ENCODE data around the gene ARID5B.
"Not testable (repeated sequence)": the region's sequence is repeated elsewhere in the genome, so short reads cannot be mapped to it uniquely, and the experiment has no call there.

The ARID5B gene

DNA sequence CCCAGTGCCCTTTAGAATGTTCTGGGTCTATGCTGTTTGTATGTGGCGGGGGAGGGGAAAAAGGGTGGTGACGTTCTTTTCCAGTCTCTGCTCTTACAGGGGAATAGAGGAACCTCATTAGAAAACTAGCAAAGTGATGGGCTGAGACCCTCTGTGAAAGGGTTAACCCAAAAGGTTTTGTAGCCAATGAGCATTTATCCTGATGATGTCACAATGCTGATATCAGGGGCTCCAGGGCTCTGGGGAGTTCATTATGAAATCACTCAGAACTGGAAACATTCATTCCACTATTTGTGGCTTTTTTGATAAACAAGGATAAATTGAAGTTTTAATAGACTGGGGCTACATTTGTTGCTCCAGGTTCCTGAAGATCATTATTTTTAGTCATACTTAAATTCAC is 71.7 kb downstream of the ARID5B start:
- DNase-seq (no peak), ATAC-seq (ENCODE audit: insufficient read depth, low read depth) (no peak)
- Histone ChIP-seq H3K4me3 (ENCODE audit: low read depth in 1 of 2, low read length in 2 of 2) (no peak overlapping the region), H3K36me3 (ENCODE audit: insufficient read depth, low read length) (no peaks in the 10 kb centered on the region), H2AFZ (ENCODE audit: low read depth, low read length) (no peak overlapping the region), H3K9ac (ENCODE audit: low read depth, low read length) (no peak overlapping the region), H3K4me2 (ENCODE audit: insufficient read depth, low read length) (no peak overlapping the region), H3K27ac (ENCODE audit: low read length) (no peak overlapping the region), H3K9me3 (ENCODE audit: insufficient read depth, low read length, severe bottlenecking) (no peaks in the 10 kb centered on the region), H3K27me3 (ENCODE audit: insufficient read depth, low read length, poor library complexity) (no peaks in the 10 kb centered on the region), H3K79me2 (ENCODE audit: insufficient read depth, low read length) (no peaks in the 10 kb centered on the region), H4K20me1 (ENCODE audit: insufficient read depth, low read length) (no peaks in the 10 kb centered on the region), H3K4me1 (ENCODE audit: insufficient read depth, low read length) (no peaks in the 10 kb centered on the region)
- TF ChIP-seq EZH2 (IDR thresholded peaks at IDR 0.05; ENCODE audit: borderline replicate concordance, low read depth, low read length, severe bottlenecking) (no peak), CTCF (IDR thresholded peaks at IDR 0.05; ENCODE audit: borderline replicate concordance, extremely low read depth, low read length, poor library complexity, severe bottlenecking) (no peak)

DNA sequence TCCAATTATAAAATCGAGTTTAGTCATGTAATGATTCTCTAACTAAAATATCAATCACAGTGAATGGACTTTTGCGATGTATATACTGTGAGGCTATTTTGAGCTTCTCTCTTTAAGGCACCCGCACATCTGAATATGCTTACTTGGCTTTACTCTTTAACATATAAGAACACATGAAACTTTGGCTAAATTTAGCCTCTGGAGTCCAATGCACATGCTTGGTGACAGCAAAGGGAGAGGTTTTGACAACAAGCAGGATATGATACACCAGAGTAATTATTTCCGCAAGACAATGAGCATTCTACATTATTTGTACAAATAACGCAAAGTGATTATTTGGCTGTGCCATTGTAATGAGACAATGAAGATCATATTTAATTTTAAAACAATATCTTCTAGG is 72.4 kb downstream of the ARID5B start:
- H3K9me3 ChIP-seq (ENCODE audit: insufficient read depth, low read length, severe bottlenecking), result no peaks in the 10 kb centered on the region
- no peak overlapping the region for H2AFZ ChIP-seq (ENCODE audit: low read depth, low read length)
- no peak overlapping the region for H3K4me3 ChIP-seq (ENCODE audit: low read depth in 1 of 2, low read length in 2 of 2)
- TF ChIP-seq EZH2 (IDR thresholded peaks at IDR 0.05; ENCODE audit: borderline replicate concordance, low read depth, low read length, severe bottlenecking), result no peak
- H4K20me1 ChIP-seq (ENCODE audit: insufficient read depth, low read length), result no peaks in the 10 kb centered on the region
- H3K4me2 ChIP-seq (ENCODE audit: insufficient read depth, low read length), result no peak overlapping the region
- H3K9ac ChIP-seq (ENCODE audit: low read depth, low read length), result no peak overlapping the region
- ATAC-seq (ENCODE audit: insufficient read depth, low read depth), result no peak
- no peak for DNase-seq
- no peaks in the 10 kb centered on the region for H3K36me3 ChIP-seq (ENCODE audit: insufficient read depth, low read length)
- H3K27ac ChIP-seq (ENCODE audit: low read length), result no peak overlapping the region
- no peaks in the 10 kb centered on the region for H3K27me3 ChIP-seq (ENCODE audit: insufficient read depth, low read length, poor library complexity)
- H3K79me2 ChIP-seq (ENCODE audit: insufficient read depth, low read length), result no peaks in the 10 kb centered on the region
- no peaks in the 10 kb centered on the region for H3K4me1 ChIP-seq (ENCODE audit: insufficient read depth, low read length)

DNA sequence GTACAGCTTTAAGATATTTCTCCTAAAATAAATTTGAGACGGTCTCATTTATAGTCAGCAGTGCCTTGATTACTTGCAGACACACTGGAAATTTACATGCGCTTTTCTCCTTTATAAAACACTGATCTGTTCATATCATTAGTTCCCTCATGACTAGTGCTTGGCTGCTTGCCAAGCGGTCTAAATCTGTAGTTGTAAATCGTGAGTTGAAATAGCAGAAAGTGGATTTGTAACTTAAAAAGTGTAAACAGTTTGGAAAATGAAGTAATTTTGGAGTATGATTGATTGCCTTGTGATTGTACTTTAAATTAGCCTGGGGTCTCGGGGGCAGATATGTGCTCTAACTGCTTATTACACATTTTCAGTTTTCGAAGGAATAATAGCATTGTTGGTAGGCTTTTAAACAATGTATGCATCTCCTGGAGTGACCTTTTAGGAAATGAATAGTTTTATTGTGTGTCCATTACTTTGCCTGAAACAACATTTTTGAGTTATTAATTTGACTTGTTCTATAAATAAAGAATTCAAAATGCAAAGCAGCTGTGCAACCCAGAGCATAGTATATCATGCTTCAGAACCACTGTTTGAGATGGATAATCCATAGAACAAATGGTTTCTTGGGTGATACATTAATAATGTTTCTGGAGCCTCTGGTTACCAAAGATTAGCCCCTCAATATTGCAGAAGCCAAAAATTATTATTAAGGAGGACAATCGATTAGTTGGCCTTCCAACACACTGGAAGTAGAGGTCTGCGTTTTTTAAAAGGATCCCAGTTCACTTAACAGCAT is 73.3 kb downstream of the ARID5B start:
- no peak for DNase-seq
- H3K27me3 ChIP-seq (ENCODE audit: insufficient read depth, low read length, poor library complexity), result no peaks in the 10 kb centered on the region
- no peak overlapping the region for H3K27ac ChIP-seq (ENCODE audit: low read length)
- no peak overlapping the region for H3K9ac ChIP-seq (ENCODE audit: low read depth, low read length)
- TF ChIP-seq EZH2 (IDR thresholded peaks at IDR 0.05; ENCODE audit: borderline replicate concordance, low read depth, low read length, severe bottlenecking) (no peak), CTCF (IDR thresholded peaks at IDR 0.05; ENCODE audit: borderline replicate concordance, extremely low read depth, low read length, poor library complexity, severe bottlenecking) (no peak)
- no peak overlapping the region for H2AFZ ChIP-seq (ENCODE audit: low read depth, low read length)
- no peak overlapping the region for H3K4me3 ChIP-seq (ENCODE audit: low read depth in 1 of 2, low read length in 2 of 2)
- H3K79me2 ChIP-seq (ENCODE audit: insufficient read depth, low read length), result no peaks in the 10 kb centered on the region
- no peaks in the 10 kb centered on the region for H3K36me3 ChIP-seq (ENCODE audit: insufficient read depth, low read length)
- ATAC-seq (ENCODE audit: insufficient read depth, low read depth), result no peak
- H3K4me1 ChIP-seq (ENCODE audit: insufficient read depth, low read length), result no peaks in the 10 kb centered on the region
- H3K4me2 ChIP-seq (ENCODE audit: insufficient read depth, low read length), result no peak overlapping the region
- no peaks in the 10 kb centered on the region for H3K9me3 ChIP-seq (ENCODE audit: insufficient read depth, low read length, severe bottlenecking)
- no peaks in the 10 kb centered on the region for H4K20me1 ChIP-seq (ENCODE audit: insufficient read depth, low read length)

DNA sequence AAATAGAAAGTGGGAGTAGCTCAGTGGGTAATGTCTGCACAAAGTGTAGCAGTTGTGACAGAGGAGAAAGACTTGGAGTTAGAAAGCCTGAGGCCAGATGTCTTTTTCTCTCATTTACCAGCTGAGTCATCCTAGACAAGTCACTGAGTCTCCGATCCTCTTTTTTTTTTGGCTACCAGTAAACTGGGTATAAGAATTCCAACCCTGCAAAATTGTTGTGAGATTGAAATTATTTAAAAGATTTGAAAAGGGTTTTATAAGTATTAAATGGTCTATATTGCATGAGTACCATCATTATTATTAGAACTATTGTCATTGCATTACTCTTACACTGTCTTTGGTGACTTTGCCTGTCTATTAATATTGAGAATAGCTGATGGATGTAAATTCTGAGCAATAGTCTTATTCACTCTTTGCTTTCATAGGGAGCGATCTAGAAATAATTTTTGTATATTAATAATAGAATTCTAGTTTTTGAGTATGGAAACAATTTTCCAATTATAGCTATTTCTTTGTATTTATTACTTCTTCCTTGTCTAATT is 74.0 kb downstream of the ARID5B start:
- no peaks in the 10 kb centered on the region for H3K9me3 ChIP-seq (ENCODE audit: insufficient read depth, low read length, severe bottlenecking)
- TF ChIP-seq EZH2 (IDR thresholded peaks at IDR 0.05; ENCODE audit: borderline replicate concordance, low read depth, low read length, severe bottlenecking) (no peak), CTCF (IDR thresholded peaks at IDR 0.05; ENCODE audit: borderline replicate concordance, extremely low read depth, low read length, poor library complexity, severe bottlenecking) (no peak)
- H3K9ac ChIP-seq (ENCODE audit: low read depth, low read length), result no peak overlapping the region
- H3K4me3 ChIP-seq (ENCODE audit: low read depth in 1 of 2, low read length in 2 of 2), result no peak overlapping the region
- H3K36me3 ChIP-seq (ENCODE audit: insufficient read depth, low read length), result no peaks in the 10 kb centered on the region
- DNase-seq (no peak), ATAC-seq (ENCODE audit: insufficient read depth, low read depth) (no peak)
- H3K4me1 ChIP-seq (ENCODE audit: insufficient read depth, low read length), result no peaks in the 10 kb centered on the region
- H2AFZ ChIP-seq (ENCODE audit: low read depth, low read length), result no peak overlapping the region
- no peaks in the 10 kb centered on the region for H4K20me1 ChIP-seq (ENCODE audit: insufficient read depth, low read length)
- H3K27ac ChIP-seq (ENCODE audit: low read length), result no peak overlapping the region
- no peaks in the 10 kb centered on the region for H3K27me3 ChIP-seq (ENCODE audit: insufficient read depth, low read length, poor library complexity)
- H3K4me2 ChIP-seq (ENCODE audit: insufficient read depth, low read length), result no peak overlapping the region
- no peaks in the 10 kb centered on the region for H3K79me2 ChIP-seq (ENCODE audit: insufficient read depth, low read length)

GRCh38 chr10:61976951-61977721 is 75.6 kb downstream of the ARID5B start:
- not testable (repeated sequence) for H3K27ac ChIP-seq (ENCODE audit: low read length); H3K9ac ChIP-seq (ENCODE audit: low read depth, low read length); H3K79me2 ChIP-seq (ENCODE audit: insufficient read depth, low read length); H2AFZ ChIP-seq (ENCODE audit: low read depth, low read length); H3K27me3 ChIP-seq (ENCODE audit: insufficient read depth, low read length, poor library complexity); H3K4me2 ChIP-seq (ENCODE audit: insufficient read depth, low read length); H3K36me3 ChIP-seq (ENCODE audit: insufficient read depth, low read length); H3K4me1 ChIP-seq (ENCODE audit: insufficient read depth, low read length); ATAC-seq (ENCODE audit: insufficient read depth, low read depth); H4K20me1 ChIP-seq (ENCODE audit: insufficient read depth, low read length); H3K9me3 ChIP-seq (ENCODE audit: insufficient read depth, low read length, severe bottlenecking); H3K4me3 ChIP-seq (ENCODE audit: low read depth in 1 of 2, low read length in 2 of 2); DNase-seq
